ENCODE measurements around the gene CELF2.

Gene CELF2

DNA sequence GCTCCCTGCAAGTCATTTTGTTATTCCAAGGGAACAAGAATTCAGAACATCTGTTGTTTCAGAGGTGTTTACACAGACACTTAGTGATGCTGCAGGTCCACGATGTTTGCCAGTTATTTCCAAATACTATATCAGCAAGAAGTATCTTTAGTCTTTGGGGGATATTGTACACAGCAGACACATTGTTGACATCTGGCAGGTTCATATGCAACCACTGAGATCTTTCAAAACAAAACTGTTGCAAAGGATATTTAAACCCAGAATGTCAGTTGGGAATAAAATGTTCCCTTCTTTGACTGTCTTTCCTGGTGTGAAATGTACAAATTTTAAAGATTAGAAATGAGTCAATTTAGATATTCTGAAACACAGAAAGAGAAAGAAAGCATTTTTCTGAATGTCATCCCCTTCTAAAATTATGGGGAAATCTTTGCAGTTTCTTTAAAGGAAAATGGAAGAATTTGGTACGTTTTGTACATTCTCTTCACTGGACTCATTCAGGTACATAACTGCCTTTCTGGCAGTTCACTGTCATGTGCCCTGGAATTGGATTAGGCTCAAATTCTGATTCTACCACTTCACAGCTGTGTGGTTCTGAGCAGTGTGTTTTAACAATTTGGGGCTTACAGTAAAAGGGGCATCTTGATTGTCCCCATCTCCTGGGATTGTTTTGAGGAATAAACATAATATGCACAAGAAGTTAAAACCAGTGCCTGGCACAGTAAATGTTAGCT, 40.3 kb upstream of the CELF2 start:
- H3K79me2 ChIP-seq (ENCODE audit: control insufficient read depth, insufficient read depth, low read length) = no peaks in the 10 kb centered on the region
- H3K56ac ChIP-seq (ENCODE audit: low read length) = no peak overlapping the region
- no peak overlapping the region for H3K27ac ChIP-seq (ENCODE audit: low read depth, low read length)
- H2BK5ac ChIP-seq (ENCODE audit: low read length) = no peak overlapping the region
- no CpG with 5 or more reads among the region's 2 CpGs for WGBS (ENCODE audit: extremely low coverage, insufficient coverage, low lambda C conversion rate)
- no peak overlapping the region for H3K4ac ChIP-seq (ENCODE audit: low read depth, low read length)
- H3K4me1 ChIP-seq (ENCODE audit: control insufficient read depth, low read depth, low read length) = no peaks in the 10 kb centered on the region
- no peak overlapping the region for H2BK15ac ChIP-seq (replicated peaks; ENCODE audit: low read depth)
- H3K36me3 ChIP-seq (ENCODE audit: control insufficient read depth, insufficient read depth, low read length) = no peaks in the 10 kb centered on the region
- H2AK5ac ChIP-seq (ENCODE audit: low read length) = no peak overlapping the region
- H3K23ac ChIP-seq (ENCODE audit: low read length) = no peak overlapping the region
- no peak overlapping the region for H4K8ac ChIP-seq (ENCODE audit: low read depth, low read length)
- H3K27me3 ChIP-seq (ENCODE audit: insufficient read depth, low read length, poor library complexity) = no peaks in the 10 kb centered on the region
- no peaks in the 10 kb centered on the region for H3K79me1 ChIP-seq (ENCODE audit: low read length)
- H2BK120ac ChIP-seq (ENCODE audit: low read depth, low read length) = no peak overlapping the region
- H3K9ac ChIP-seq (ENCODE audit: low read length) = no peak overlapping the region
- H4K5ac ChIP-seq (ENCODE audit: low read length) = no peak overlapping the region
- no peak overlapping the region for H3K18ac ChIP-seq (ENCODE audit: low read length)
- H3K4me2 ChIP-seq (ENCODE audit: low read length) = no peak overlapping the region
- H3K4me3 ChIP-seq (ENCODE audit: low read length) = no peak overlapping the region
- no peak for DNase-seq

DNA sequence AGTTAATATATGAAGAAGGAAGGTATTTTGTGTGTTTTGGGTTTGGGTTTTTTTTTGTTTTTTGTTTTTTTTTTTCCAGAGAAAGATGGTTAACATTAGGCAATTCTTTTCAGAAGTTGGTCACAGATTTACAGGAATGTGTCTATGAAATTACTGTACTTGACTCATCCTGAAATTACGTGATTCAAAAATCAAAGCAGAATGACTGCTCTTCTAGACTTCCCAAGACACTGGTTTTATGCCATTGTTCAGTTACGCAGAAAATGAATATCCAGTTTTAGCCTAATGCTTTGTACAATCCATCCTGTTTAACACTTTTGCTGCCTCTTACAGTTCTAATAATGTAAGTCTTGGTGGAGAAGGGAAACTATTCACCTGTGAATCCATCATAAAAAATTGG, 39.7 kb upstream of the CELF2 start:
- H3K4ac ChIP-seq (ENCODE audit: low read depth, low read length) = no peak overlapping the region
- H3K4me3 ChIP-seq (ENCODE audit: low read length) = no peak overlapping the region
- H3K36me3 ChIP-seq (ENCODE audit: control insufficient read depth, insufficient read depth, low read length) = no peaks in the 10 kb centered on the region
- no peaks in the 10 kb centered on the region for H3K27me3 ChIP-seq (ENCODE audit: insufficient read depth, low read length, poor library complexity)
- H2AK5ac ChIP-seq (ENCODE audit: low read length) = no peak overlapping the region
- no peaks in the 10 kb centered on the region for H3K79me2 ChIP-seq (ENCODE audit: control insufficient read depth, insufficient read depth, low read length)
- no peak overlapping the region for H4K5ac ChIP-seq (ENCODE audit: low read length)
- no peaks in the 10 kb centered on the region for H3K4me1 ChIP-seq (ENCODE audit: control insufficient read depth, low read depth, low read length)
- DNase-seq = no peak
- H3K56ac ChIP-seq (ENCODE audit: low read length) = no peak overlapping the region
- H2BK5ac ChIP-seq (ENCODE audit: low read length) = no peak overlapping the region
- H3K23ac ChIP-seq (ENCODE audit: low read length) = no peak overlapping the region
- H4K8ac ChIP-seq (ENCODE audit: low read depth, low read length) = no peak overlapping the region
- H3K4me2 ChIP-seq (ENCODE audit: low read length) = no peak overlapping the region
- no peak overlapping the region for H2BK15ac ChIP-seq (replicated peaks; ENCODE audit: low read depth)
- H3K9ac ChIP-seq (ENCODE audit: low read length) = no peak overlapping the region
- no CpG with 5 or more reads among the region's 2 CpGs for WGBS (ENCODE audit: extremely low coverage, insufficient coverage, low lambda C conversion rate)
- H3K18ac ChIP-seq (ENCODE audit: low read length) = no peak overlapping the region
- no peak overlapping the region for H3K27ac ChIP-seq (ENCODE audit: low read depth, low read length)
- no peaks in the 10 kb centered on the region for H3K79me1 ChIP-seq (ENCODE audit: low read length)
- H2BK120ac ChIP-seq (ENCODE audit: low read depth, low read length) = no peak overlapping the region

DNA sequence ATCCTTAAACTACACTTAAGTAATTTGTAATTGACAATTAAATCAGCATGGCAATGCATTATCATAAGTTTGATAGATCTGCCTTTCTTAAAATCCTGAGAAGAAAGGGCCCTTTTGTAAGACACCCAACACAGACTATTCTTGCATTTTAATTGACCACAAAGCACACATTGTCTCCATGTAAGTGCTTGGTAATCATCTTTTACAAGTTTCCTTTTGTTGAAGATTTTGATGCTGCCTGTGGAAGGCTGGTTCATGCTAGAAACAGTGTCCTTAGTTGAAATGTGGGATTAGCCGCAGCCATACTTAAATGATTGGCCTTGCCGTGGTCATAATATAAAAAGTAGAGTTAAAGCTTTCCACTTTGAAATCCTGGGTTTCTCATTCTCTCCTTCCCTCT, 32.3 kb upstream of the CELF2 start:
- DNase-seq = no peak
- Histone ChIP-seq H2BK15ac (replicated peaks; ENCODE audit: low read depth) (no peak overlapping the region), H3K4me2 (ENCODE audit: low read length) (no peak overlapping the region)

DNA sequence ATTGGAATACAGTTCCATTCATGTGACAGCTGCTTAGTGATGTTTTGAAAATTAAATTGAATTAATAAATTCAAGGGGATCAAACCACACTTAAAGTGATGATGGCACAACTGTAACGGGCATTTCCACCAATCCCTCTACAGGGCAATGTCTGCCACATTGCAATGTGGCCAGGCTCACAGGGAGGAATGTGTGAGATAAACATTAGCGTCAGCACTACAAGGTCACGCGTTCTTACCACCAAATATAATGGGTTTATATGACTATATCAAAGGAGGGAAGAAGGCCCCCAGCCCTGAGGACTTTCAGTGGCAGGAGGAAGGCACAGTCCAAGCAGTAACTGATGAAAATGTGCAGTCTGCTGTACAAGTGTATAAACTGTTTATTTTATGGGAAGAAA, 31.1 kb upstream of the CELF2 start:
- H3K23ac ChIP-seq (ENCODE audit: low read length) = no peak overlapping the region
- no peaks in the 10 kb centered on the region for H3K4me1 ChIP-seq (ENCODE audit: control insufficient read depth, low read depth, low read length)

More for the DNA sequence above, 32.3 kb upstream of the CELF2 start:
- H3K56ac ChIP-seq (ENCODE audit: low read length) = no peak overlapping the region
- WGBS (ENCODE audit: extremely low coverage, insufficient coverage, low lambda C conversion rate) = no CpG with 5 or more reads among the region's 2 CpGs
- no peaks in the 10 kb centered on the region for H3K79me1 ChIP-seq (ENCODE audit: low read length)
- H3K79me2 ChIP-seq (ENCODE audit: control insufficient read depth, insufficient read depth, low read length) = no peaks in the 10 kb centered on the region
- H3K27ac ChIP-seq (ENCODE audit: low read depth, low read length) = no peak overlapping the region
- no peak overlapping the region for H4K5ac ChIP-seq (ENCODE audit: low read length)
- no peak overlapping the region for H3K9ac ChIP-seq (ENCODE audit: low read length)
- no peaks in the 10 kb centered on the region for H3K4me1 ChIP-seq (ENCODE audit: control insufficient read depth, low read depth, low read length)
- H2BK120ac ChIP-seq (ENCODE audit: low read depth, low read length) = no peak overlapping the region
- no peak overlapping the region for H3K23ac ChIP-seq (ENCODE audit: low read length)
- H3K36me3 ChIP-seq (ENCODE audit: control insufficient read depth, insufficient read depth, low read length) = no peaks in the 10 kb centered on the region
- H3K4me3 ChIP-seq (ENCODE audit: low read length) = no peak overlapping the region
- H3K4ac ChIP-seq (ENCODE audit: low read depth, low read length) = no peak overlapping the region
- no peak overlapping the region for H3K18ac ChIP-seq (ENCODE audit: low read length)
- no peaks in the 10 kb centered on the region for H3K27me3 ChIP-seq (ENCODE audit: insufficient read depth, low read length, poor library complexity)
- H2AK5ac ChIP-seq (ENCODE audit: low read length) = no peak overlapping the region
- H2BK5ac ChIP-seq (ENCODE audit: low read length) = no peak overlapping the region
- H4K8ac ChIP-seq (ENCODE audit: low read depth, low read length) = no peak overlapping the region

DNA sequence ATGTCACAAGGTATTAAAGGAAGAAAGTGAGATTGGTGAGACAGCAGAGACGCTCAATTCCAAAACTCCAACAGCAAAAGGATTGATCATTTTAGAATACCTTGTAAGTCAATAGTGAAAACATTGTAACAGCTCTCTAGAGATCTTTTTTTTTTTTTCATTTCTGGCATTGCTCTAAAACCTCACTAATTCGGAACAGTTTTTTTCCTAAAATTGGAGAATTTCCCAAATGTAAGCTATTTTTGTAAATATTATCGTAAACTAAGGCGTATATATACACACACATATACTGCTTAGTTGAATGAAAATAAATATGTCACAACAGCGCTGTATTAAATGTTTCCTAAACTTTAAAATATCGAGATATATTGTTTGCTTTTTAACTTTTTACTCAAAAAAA, 30.6 kb upstream of the CELF2 start:
- Histone ChIP-seq H2BK120ac (ENCODE audit: low read depth, low read length) (no peak overlapping the region), H3K18ac (ENCODE audit: low read length) (no peak overlapping the region), H3K4me2 (ENCODE audit: low read length) (no peak overlapping the region), H3K23ac (ENCODE audit: low read length) (no peak overlapping the region), H3K56ac (ENCODE audit: low read length) (no peak overlapping the region), H3K9ac (ENCODE audit: low read length) (no peak overlapping the region), H4K8ac (ENCODE audit: low read depth, low read length) (no peak overlapping the region), H3K36me3 (ENCODE audit: control insufficient read depth, insufficient read depth, low read length) (no peaks in the 10 kb centered on the region), H4K5ac (ENCODE audit: low read length) (no peak overlapping the region), H2BK5ac (ENCODE audit: low read length) (no peak overlapping the region), H3K4me1 (ENCODE audit: control insufficient read depth, low read depth, low read length) (no peaks in the 10 kb centered on the region), H2BK15ac (replicated peaks; ENCODE audit: low read depth) (no peak overlapping the region), H3K79me1 (ENCODE audit: low read length) (no peaks in the 10 kb centered on the region), H3K27ac (ENCODE audit: low read depth, low read length) (no peak overlapping the region), H2AK5ac (ENCODE audit: low read length) (no peak overlapping the region), H3K4me3 (ENCODE audit: low read length) (no peak overlapping the region), H3K79me2 (ENCODE audit: control insufficient read depth, insufficient read depth, low read length) (no peaks in the 10 kb centered on the region), H3K4ac (ENCODE audit: low read depth, low read length) (no peak overlapping the region), H3K27me3 (ENCODE audit: insufficient read depth, low read length, poor library complexity) (no peaks in the 10 kb centered on the region)
- no peak for DNase-seq
- WGBS (ENCODE audit: extremely low coverage, insufficient coverage, low lambda C conversion rate) = no CpG with 5 or more reads among the region's 6 CpGs

More for the DNA sequence above, 31.1 kb upstream of the CELF2 start:
- Histone ChIP-seq H2AK5ac (ENCODE audit: low read length) (no peak overlapping the region), H2BK5ac (ENCODE audit: low read length) (no peak overlapping the region), H3K27ac (ENCODE audit: low read depth, low read length) (no peak overlapping the region), H3K56ac (ENCODE audit: low read length) (no peak overlapping the region), H4K8ac (ENCODE audit: low read depth, low read length) (no peak overlapping the region), H2BK15ac (replicated peaks; ENCODE audit: low read depth) (no peak overlapping the region), H3K18ac (ENCODE audit: low read length) (no peak overlapping the region), H4K5ac (ENCODE audit: low read length) (no peak overlapping the region), H3K79me1 (ENCODE audit: low read length) (no peaks in the 10 kb centered on the region), H2BK120ac (ENCODE audit: low read depth, low read length) (no peak overlapping the region), H3K4me2 (ENCODE audit: low read length) (no peak overlapping the region), H3K27me3 (ENCODE audit: insufficient read depth, low read length, poor library complexity) (no peaks in the 10 kb centered on the region), H3K36me3 (ENCODE audit: control insufficient read depth, insufficient read depth, low read length) (no peaks in the 10 kb centered on the region), H3K4ac (ENCODE audit: low read depth, low read length) (no peak overlapping the region), H3K79me2 (ENCODE audit: control insufficient read depth, insufficient read depth, low read length) (no peaks in the 10 kb centered on the region), H3K9ac (ENCODE audit: low read length) (no peak overlapping the region), H3K4me3 (ENCODE audit: low read length) (no peak overlapping the region)
- DNase-seq = no peak
- WGBS (ENCODE audit: extremely low coverage, insufficient coverage, low lambda C conversion rate) = no CpG with 5 or more reads among the region's 4 CpGs

DNA sequence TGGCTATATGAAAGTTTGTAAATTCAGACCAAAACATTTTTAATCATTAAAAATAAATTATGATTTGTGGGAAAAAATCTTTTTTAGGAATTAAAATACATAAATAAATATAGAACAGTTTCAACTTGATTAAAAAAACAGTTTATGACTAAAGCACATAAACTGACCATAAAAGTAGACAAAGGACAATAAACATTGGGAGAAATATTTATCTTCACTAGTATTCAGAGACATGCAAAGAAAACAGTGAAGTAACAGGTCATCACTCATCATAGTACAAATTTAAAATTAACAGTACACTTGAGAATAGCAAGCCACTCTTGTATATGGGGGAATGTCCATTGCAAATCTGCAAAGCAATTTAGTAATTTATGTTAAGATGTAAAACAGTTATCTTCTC, 28.0 kb upstream of the CELF2 start:
- Histone ChIP-seq H4K5ac (ENCODE audit: low read length) (no peak overlapping the region), H3K18ac (ENCODE audit: low read length) (no peak overlapping the region), H2BK15ac (replicated peaks; ENCODE audit: low read depth) (no peak overlapping the region), H3K27me3 (ENCODE audit: insufficient read depth, low read length, poor library complexity) (no peaks in the 10 kb centered on the region), H2BK120ac (ENCODE audit: low read depth, low read length) (no peak overlapping the region), H3K56ac (ENCODE audit: low read length) (no peak overlapping the region), H3K79me1 (ENCODE audit: low read length) (no peaks in the 10 kb centered on the region), H3K23ac (ENCODE audit: low read length) (no peak overlapping the region), H3K4me1 (ENCODE audit: control insufficient read depth, low read depth, low read length) (no peaks in the 10 kb centered on the region), H3K79me2 (ENCODE audit: control insufficient read depth, insufficient read depth, low read length) (no peaks in the 10 kb centered on the region), H2BK5ac (ENCODE audit: low read length) (no peak overlapping the region), H3K4ac (ENCODE audit: low read depth, low read length) (no peak overlapping the region), H3K4me3 (ENCODE audit: low read length) (no peak overlapping the region), H3K27ac (ENCODE audit: low read depth, low read length) (no peak overlapping the region), H3K36me3 (ENCODE audit: control insufficient read depth, insufficient read depth, low read length) (no peaks in the 10 kb centered on the region), H3K4me2 (ENCODE audit: low read length) (no peak overlapping the region), H2AK5ac (ENCODE audit: low read length) (no peak overlapping the region), H4K8ac (ENCODE audit: low read depth, low read length) (no peak overlapping the region), H3K9ac (ENCODE audit: low read length) (no peak overlapping the region)
- no peak for DNase-seq
